GM12872 (cell line): ENCODE measurements around the gene DLGAP1.

ENCODE experiments used
- CTCF ChIP-seq: IDR thresholded peaks from 3 replicates; pipeline ENCODE4 v1.5.1; 2011; ENCODE audit warnings: low read depth, mild to moderate bottlenecking, low read length, moderate library complexity; ENCODE audit not compliant: insufficient read depth

Gene DLGAP1

GRCh38 chr18:3932276-3932675, 522.8 kb downstream of the DLGAP1 start:
- no peak for TF ChIP-seq CTCF

GRCh38 chr18:3931542-3932112, 523.5 kb downstream of the DLGAP1 start:
- TF ChIP-seq CTCF = no peak

- TF ChIP-seq CTCF = no peak
Observed at GRCh38 chr18:3931013-3931315, 524.1 kb downstream of the DLGAP1 start.

- TF ChIP-seq CTCF = no peak
Observed at GRCh38 chr18:3930126-3931012, 524.7 kb downstream of the DLGAP1 start.

GRCh38 chr18:3924455-3924854, 530.7 kb downstream of the DLGAP1 start:
- TF ChIP-seq CTCF = no peak

GRCh38 chr18:3923750-3924149, 531.4 kb downstream of the DLGAP1 start:
- TF ChIP-seq CTCF = no peak

GRCh38 chr18:3921826-3922225, 533.3 kb downstream of the DLGAP1 start:
- no peak for TF ChIP-seq CTCF
